Ishikawa (cell line): ENCODE measurements around the gene RB1.

ENCODE experiments used
- EP300 ChIP-seq: IDR thresholded peaks from 2 replicates; pipeline ENCODE4 v1.6.1; 2012; ENCODE audit warnings: borderline replicate concordance
- RAD21 ChIP-seq: IDR thresholded peaks from 2 replicates; pipeline ENCODE4 v1.6.1; 2012; ENCODE audit warnings: low read depth
- TCF12 ChIP-seq: IDR thresholded peaks from 2 replicates; pipeline ENCODE4 v1.6.1; 2012; ENCODE audit warnings: low read depth
- YY1 ChIP-seq: IDR thresholded peaks from 2 replicates; pipeline ENCODE4 v1.6.1; 2012; ENCODE audit warnings: low read depth
- ZBTB7A ChIP-seq: IDR thresholded peaks from 2 replicates; pipeline ENCODE4 v1.6.1; 2012; ENCODE audit warnings: low read depth
- TF ChIP-seq, protein P1 (sequence below): IDR thresholded peaks from 2 replicates; pipeline ENCODE4 v1.6.1; 2012; ENCODE audit warnings: low read depth, mild to moderate bottlenecking
- TF ChIP-seq, protein P2 (sequence below): IDR thresholded peaks from 2 replicates; pipeline ENCODE4 v1.6.1; 2012

DNA sequence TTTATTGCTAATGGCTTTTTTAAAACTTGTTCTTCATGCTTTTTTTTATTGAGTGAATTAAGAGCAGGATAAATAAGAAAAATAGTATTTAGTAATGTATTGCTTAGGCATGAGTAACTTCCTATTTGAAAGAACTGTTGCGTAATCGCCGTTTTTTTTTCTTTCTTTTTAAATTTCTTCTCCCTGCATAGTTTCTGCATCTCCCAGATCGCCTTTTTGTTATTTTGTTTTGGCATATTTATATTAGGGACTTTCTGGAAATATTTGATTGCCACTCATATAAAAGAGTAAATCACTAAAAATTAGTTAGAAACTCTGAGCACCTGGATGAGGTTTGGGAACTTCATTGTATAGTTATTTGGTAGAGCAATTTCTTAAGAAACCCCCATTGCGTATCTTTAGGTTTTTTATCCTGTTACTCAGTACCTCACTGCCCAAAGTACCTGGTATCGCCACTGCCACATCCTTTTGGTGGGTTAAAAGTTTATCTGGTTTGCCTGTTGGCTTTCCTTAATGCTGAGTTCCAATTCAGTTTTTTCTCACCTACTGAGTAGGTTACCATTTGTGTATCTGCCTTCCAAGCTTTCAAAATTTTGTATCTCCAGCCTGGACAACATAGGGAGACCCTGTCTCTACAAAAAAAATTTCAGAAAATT lies 145.5 kb downstream of the RB1 start:
- TF ChIP-seq RAD21 = no peak
- TF ChIP-seq, protein P1, sequence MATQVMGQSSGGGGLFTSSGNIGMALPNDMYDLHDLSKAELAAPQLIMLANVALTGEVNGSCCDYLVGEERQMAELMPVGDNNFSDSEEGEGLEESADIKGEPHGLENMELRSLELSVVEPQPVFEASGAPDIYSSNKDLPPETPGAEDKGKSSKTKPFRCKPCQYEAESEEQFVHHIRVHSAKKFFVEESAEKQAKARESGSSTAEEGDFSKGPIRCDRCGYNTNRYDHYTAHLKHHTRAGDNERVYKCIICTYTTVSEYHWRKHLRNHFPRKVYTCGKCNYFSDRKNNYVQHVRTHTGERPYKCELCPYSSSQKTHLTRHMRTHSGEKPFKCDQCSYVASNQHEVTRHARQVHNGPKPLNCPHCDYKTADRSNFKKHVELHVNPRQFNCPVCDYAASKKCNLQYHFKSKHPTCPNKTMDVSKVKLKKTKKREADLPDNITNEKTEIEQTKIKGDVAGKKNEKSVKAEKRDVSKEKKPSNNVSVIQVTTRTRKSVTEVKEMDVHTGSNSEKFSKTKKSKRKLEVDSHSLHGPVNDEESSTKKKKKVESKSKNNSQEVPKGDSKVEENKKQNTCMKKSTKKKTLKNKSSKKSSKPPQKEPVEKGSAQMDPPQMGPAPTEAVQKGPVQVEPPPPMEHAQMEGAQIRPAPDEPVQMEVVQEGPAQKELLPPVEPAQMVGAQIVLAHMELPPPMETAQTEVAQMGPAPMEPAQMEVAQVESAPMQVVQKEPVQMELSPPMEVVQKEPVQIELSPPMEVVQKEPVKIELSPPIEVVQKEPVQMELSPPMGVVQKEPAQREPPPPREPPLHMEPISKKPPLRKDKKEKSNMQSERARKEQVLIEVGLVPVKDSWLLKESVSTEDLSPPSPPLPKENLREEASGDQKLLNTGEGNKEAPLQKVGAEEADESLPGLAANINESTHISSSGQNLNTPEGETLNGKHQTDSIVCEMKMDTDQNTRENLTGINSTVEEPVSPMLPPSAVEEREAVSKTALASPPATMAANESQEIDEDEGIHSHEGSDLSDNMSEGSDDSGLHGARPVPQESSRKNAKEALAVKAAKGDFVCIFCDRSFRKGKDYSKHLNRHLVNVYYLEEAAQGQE = no peak
- TF ChIP-seq, protein P2, sequence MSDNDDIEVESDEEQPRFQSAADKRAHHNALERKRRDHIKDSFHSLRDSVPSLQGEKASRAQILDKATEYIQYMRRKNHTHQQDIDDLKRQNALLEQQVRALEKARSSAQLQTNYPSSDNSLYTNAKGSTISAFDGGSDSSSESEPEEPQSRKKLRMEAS = no peak
- TF ChIP-seq EP300 = no peak
- TF ChIP-seq YY1 = no peak
- TF ChIP-seq ZBTB7A = no peak
- TF ChIP-seq TCF12 = no peak
